T-helper 2 cell treated with Interferon-gamma antibody and Interleukin-4, amounts not matched to agents 5 μg/mL and 100 μg/mL, for 36 hours (primary cell): ENCODE data around the gene GPR135.
"Not testable (repeated sequence)": the region's sequence is repeated elsewhere in the genome, so short reads cannot be mapped to it uniquely, and the experiment has no call there.

Source experiments
- DNase-seq: peaks from one replicate; pipeline ENCODE4 v3.0.0; 2021; ENCODE audit warnings: low spot score
- H3K27ac Mint-ChIP-seq: one replicate; pipeline ENCODE4 v1.8.0; 2021; ENCODE audit warnings: mild to moderate bottlenecking, mixed read lengths
- H3K27me3 Mint-ChIP-seq: one replicate; pipeline ENCODE4 v1.8.0; 2021; ENCODE audit warnings: low read depth, mixed read lengths
- H3K36me3 Mint-ChIP-seq: one replicate; pipeline ENCODE4 v1.8.0; 2021; ENCODE audit warnings: low read depth, mixed read lengths
- H3K4me1 Mint-ChIP-seq: one replicate; pipeline ENCODE4 v1.8.0; 2021; ENCODE audit warnings: low read depth, mixed read lengths
- H3K4me3 Mint-ChIP-seq: one replicate; pipeline ENCODE4 v1.8.0; 2022; ENCODE audit warnings: mild to moderate bottlenecking, moderate library complexity, mixed read lengths
- H3K9me3 Mint-ChIP-seq: one replicate; pipeline ENCODE4 v1.8.0; 2021; ENCODE audit warnings: mixed read lengths

Gene GPR135

GRCh38 chr14:59455411-59455810, 9.8 kb downstream of the GPR135 start:
- peaks cover 2% of the 10 kb centered on the region for H3K27me3 Mint-ChIP-seq
- no peak overlapping the region for H3K27ac Mint-ChIP-seq
- H3K9me3 Mint-ChIP-seq: no peaks in the 10 kb centered on the region
- peaks cover 8% of the 10 kb centered on the region for H3K36me3 Mint-ChIP-seq
- no peak overlapping the region for H3K4me3 Mint-ChIP-seq
- DNase-seq: no peak
- no peaks in the 10 kb centered on the region for H3K4me1 Mint-ChIP-seq

- H3K36me3 Mint-ChIP-seq: peaks cover 8% of the 10 kb centered on the region
- no peak overlapping the region for H3K27ac Mint-ChIP-seq
- no peaks in the 10 kb centered on the region for H3K27me3 Mint-ChIP-seq
- H3K4me1 Mint-ChIP-seq: no peaks in the 10 kb centered on the region
- no peaks in the 10 kb centered on the region for H3K9me3 Mint-ChIP-seq
- DNase-seq: no peak
- no peak overlapping the region for H3K4me3 Mint-ChIP-seq
Measured at GRCh38 chr14:59454139-59454538, 11.0 kb downstream of the GPR135 start.

GRCh38 chr14:59451849-59452248, 13.3 kb downstream of the GPR135 start:
- H3K27me3 Mint-ChIP-seq: no peaks in the 10 kb centered on the region

GRCh38 chr14:59450716-59451115, 14.5 kb downstream of the GPR135 start:
- H3K4me3 Mint-ChIP-seq: no peak overlapping the region
- no peaks in the 10 kb centered on the region for H3K9me3 Mint-ChIP-seq

More at GRCh38 chr14:59451849-59452248, 13.3 kb downstream of the GPR135 start:
- Mint-ChIP-seq H3K36me3 (peaks cover 2% of the 10 kb centered on the region), H3K9me3 (no peaks in the 10 kb centered on the region), H3K27ac (no peak overlapping the region), H3K4me3 (no peak overlapping the region), H3K4me1 (no peaks in the 10 kb centered on the region)
- no peak for DNase-seq

GRCh38 chr14:59448673-59449072, 16.5 kb downstream of the GPR135 start:
- H3K27me3 Mint-ChIP-seq: not testable (repeated sequence)

More at GRCh38 chr14:59450716-59451115, 14.5 kb downstream of the GPR135 start:
- no peak overlapping the region for H3K27ac Mint-ChIP-seq
- no peaks in the 10 kb centered on the region for H3K27me3 Mint-ChIP-seq
- DNase-seq: no peak
- no peaks in the 10 kb centered on the region for H3K4me1 Mint-ChIP-seq
- H3K36me3 Mint-ChIP-seq: no peaks in the 10 kb centered on the region

GRCh38 chr14:59439256-59439965, 25.8 kb downstream of the GPR135 start:
- DNase-seq: no peak
- H3K4me1 Mint-ChIP-seq: no peaks in the 10 kb centered on the region
- no peak overlapping the region for H3K27ac Mint-ChIP-seq
- no peaks in the 10 kb centered on the region for H3K9me3 Mint-ChIP-seq
- no peaks in the 10 kb centered on the region for H3K36me3 Mint-ChIP-seq
- no peak overlapping the region for H3K4me3 Mint-ChIP-seq
- peaks cover 3% of the 10 kb centered on the region for H3K27me3 Mint-ChIP-seq

More at GRCh38 chr14:59448673-59449072, 16.5 kb downstream of the GPR135 start:
- H3K9me3 Mint-ChIP-seq, H3K36me3 Mint-ChIP-seq, H3K4me1 Mint-ChIP-seq, H3K27ac Mint-ChIP-seq, DNase-seq, H3K4me3 Mint-ChIP-seq: not testable (repeated sequence)

- Mint-ChIP-seq H3K27ac (no peak overlapping the region), H3K4me1 (no peaks in the 10 kb centered on the region), H3K4me3 (no peak overlapping the region), H3K9me3 (no peaks in the 10 kb centered on the region), H3K27me3 (peaks cover 3% of the 10 kb centered on the region), H3K36me3 (no peaks in the 10 kb centered on the region)
- DNase-seq: no peak
Measured at GRCh38 chr14:59438195-59438647, 27.0 kb downstream of the GPR135 start.

- no peaks in the 10 kb centered on the region for H3K27me3 Mint-ChIP-seq
- no peaks in the 10 kb centered on the region for H3K36me3 Mint-ChIP-seq
- DNase-seq: no peak
- H3K4me3 Mint-ChIP-seq: no peak overlapping the region
- no peaks in the 10 kb centered on the region for H3K9me3 Mint-ChIP-seq
- no peaks in the 10 kb centered on the region for H3K4me1 Mint-ChIP-seq
- H3K27ac Mint-ChIP-seq: no peak overlapping the region
Measured at GRCh38 chr14:59435987-59436386, 29.2 kb downstream of the GPR135 start.

- Mint-ChIP-seq H3K4me3 (no peak overlapping the region), H3K27me3 (no peaks in the 10 kb centered on the region), H3K27ac (no peak overlapping the region), H3K4me1 (no peaks in the 10 kb centered on the region), H3K36me3 (no peaks in the 10 kb centered on the region), H3K9me3 (no peaks in the 10 kb centered on the region)
- DNase-seq: no peak
Measured at GRCh38 chr14:59435101-59435500, 30.1 kb downstream of the GPR135 start.

GRCh38 chr14:59429790-59430189, 35.4 kb downstream of the GPR135 start:
- Mint-ChIP-seq H3K4me1 (peaks cover 6% of the 10 kb centered on the region), H3K9me3 (no peaks in the 10 kb centered on the region), H3K27me3 (peaks cover 2% of the 10 kb centered on the region)

GRCh38 chr14:59428581-59429012, 36.6 kb downstream of the GPR135 start:
- DNase-seq: no peak
- H3K4me3 Mint-ChIP-seq: no peak overlapping the region
- H3K27me3 Mint-ChIP-seq: peaks cover 5% of the 10 kb centered on the region
- H3K4me1 Mint-ChIP-seq: peaks cover 6% of the 10 kb centered on the region
- no peaks in the 10 kb centered on the region for H3K36me3 Mint-ChIP-seq
- H3K27ac Mint-ChIP-seq: no peak overlapping the region
- H3K9me3 Mint-ChIP-seq: no peaks in the 10 kb centered on the region

More at GRCh38 chr14:59429790-59430189, 35.4 kb downstream of the GPR135 start:
- no peak for DNase-seq
- Mint-ChIP-seq H3K36me3 (no peaks in the 10 kb centered on the region), H3K4me3 (no peak overlapping the region), H3K27ac (no peak overlapping the region)

- H3K27ac Mint-ChIP-seq: no peak overlapping the region
- no peak overlapping the region for H3K4me3 Mint-ChIP-seq
Measured at GRCh38 chr14:59427653-59428580, 37.3 kb downstream of the GPR135 start.

GRCh38 chr14:59425322-59425935, 39.8 kb downstream of the GPR135 start:
- Mint-ChIP-seq H3K4me1 (peaks cover 6% of the 10 kb centered on the region), H3K4me3 (no peak overlapping the region), H3K27ac (no peak overlapping the region), H3K9me3 (no peaks in the 10 kb centered on the region), H3K27me3 (peaks cover 5% of the 10 kb centered on the region), H3K36me3 (no peaks in the 10 kb centered on the region)
- no peak for DNase-seq

More at GRCh38 chr14:59427653-59428580, 37.3 kb downstream of the GPR135 start:
- H3K36me3 Mint-ChIP-seq: no peaks in the 10 kb centered on the region
- DNase-seq: no peak
- H3K27me3 Mint-ChIP-seq: peaks cover 5% of the 10 kb centered on the region
- H3K9me3 Mint-ChIP-seq: no peaks in the 10 kb centered on the region
- H3K4me1 Mint-ChIP-seq: peaks cover 6% of the 10 kb centered on the region
